ENCODE measurements around the gene ZNF226. TPM values are rescaled to one million over a fixed set of nuclear protein-coding genes. Genes with fewer than 3 reads are reported as not detected.
A peak's percentile ranks its signal among the peaks of the same experiment; 100 is the strongest.

The ZNF226 gene
- 28.8 and 48.3 TPM in 2 replicates for polyA plus RNA-seq (2012; rRNA removed)
- polyA plus RNA-seq (2012; cell fraction: cytosol; rRNA removed), result 40.5 and 54.1 TPM in 2 replicates
- polyA plus RNA-seq (2012; cell fraction: nucleus; rRNA removed), result 34.0 and 56.5 TPM in 2 replicates

- no peaks in the 10 kb centered on the region for H3K9me2 ChIP-seq
- peaks cover 12% of the 10 kb centered on the region for H3F3A ChIP-seq (replicated peaks; ENCODE audit: insufficient read depth)
- WGBS (ENCODE audit: low lambda C conversion rate), result under 1% methylated on average over 29 of the region's 32 CpGs
- H3K27ac ChIP-seq (ENCODE audit: low read depth in 2 of 2, low read length in 1 of 2), result peak within 1 kb of the TSS; percentile 85 to 88
- H4K20me1 ChIP-seq (ENCODE audit: insufficient read depth), result no peaks in the 10 kb centered on the region
- DNase-seq, result peak; percentile 78
- H3K9me3 ChIP-seq, result no peaks in the 10 kb centered on the region; the same call in 1 of the 2 replicates
- peak within 1 kb of the TSS; percentile 91 for H3K4me2 ChIP-seq
- peaks cover 47% of the 10 kb centered on the region for H3K79me2 ChIP-seq (ENCODE audit: insufficient read depth)
- peaks cover 0 to 7% of the 10 kb centered on the region in 2 experiments; a peak in 2 of 4 replicates for H3K4me1 ChIP-seq (ENCODE audit: control insufficient read depth in 1 of 2, insufficient read depth in 2 of 2, low read depth in 1 of 2, low read length in 1 of 2)
- POLR2A ChIA-PET, result interaction anchor here (0.8 to 2.0 kb wide), 8 partner anchors 10 to 139 kb away, joined by 3 to 15 read pairs (median 4); partner anchors contain the start of genes ZNF223, ZNF225 and ZNF227
- CTCF ChIA-PET, result interaction anchor here (0.8 to 1.0 kb wide), 2 partner anchors 52 to 85 kb away, joined by 3 read pairs; no protein-coding TSS in a partner anchor
- H3K27me3 ChIP-seq (ENCODE audit: insufficient read depth), result no peaks in the 10 kb centered on the region
- peak within 1 kb of the TSS; percentile 73 to 98 for H3K4me3 ChIP-seq (ENCODE audit: low read depth in 2 of 2, low read length in 1 of 2)
- peak within 1 kb of the TSS; percentile 96 for H2AFZ ChIP-seq (ENCODE audit: low read depth)
- H3K9ac ChIP-seq, result peak within 1 kb of the TSS; percentile 89
- H3K36me3 ChIP-seq (replicated peaks in 1 of 2; ENCODE audit: control insufficient read depth in 1 of 2, insufficient read depth in 2 of 2, low read length in 1 of 2), result peaks cover 30 to 35% of the 10 kb centered on the region in 2 experiments
- peak; percentile 94 for TF ChIP-seq YY1 (IDR thresholded peaks at IDR 0.05; ENCODE audit: low read depth)
- peak; percentile 29; the same call in 1 of the 2 replicates for TF ChIP-seq TCF12 (IDR thresholded peaks at IDR 0.05)
- TF ChIP-seq RXRA (IDR thresholded peaks at IDR 0.05; ENCODE audit: borderline replicate concordance, low read depth), result no peak
- no peak for TF ChIP-seq MEF2A (IDR thresholded peaks at IDR 0.05; ENCODE audit: borderline replicate concordance, low read depth)
- TF ChIP-seq RFX5 (IDR thresholded peaks at IDR 0.05; ENCODE audit: low read length), result no peak; the same call in 1 of the 2 replicates
- peak; percentile 89 for TF ChIP-seq POLR2AphosphoS5 (IDR thresholded peaks at IDR 0.05; ENCODE audit: low read depth, low read length)
- no peak for TF ChIP-seq FOXM1 (IDR thresholded peaks at IDR 0.05; ENCODE audit: low read depth)
- TF ChIP-seq GABPA (IDR thresholded peaks at IDR 0.05; ENCODE audit: low read depth), result peak; percentile 96
- TF ChIP-seq EP300 (IDR thresholded peaks at IDR 0.05; ENCODE audit: borderline replicate concordance in 1 of 2, low read depth in 1 of 2, low read length in 1 of 2), result no peak; a peak in 1 of 4 replicates
- 0 out of 2 replicates have a peak, but pooled peaks have one; percentile 20 for TF ChIP-seq REST (IDR thresholded peaks at IDR 0.05; ENCODE audit: low read depth, low read length)
- TF ChIP-seq RAD21 (IDR thresholded peaks at IDR 0.05; ENCODE audit: low read length), result no peak; the same call in 1 of the 2 replicates
- peak; percentile 96 for TF ChIP-seq CHD2 (IDR thresholded peaks at IDR 0.05; ENCODE audit: low read length, partially characterized antibody)
- peak; percentile 85; the same call in 1 of the 2 replicates for TF ChIP-seq SIN3A (IDR thresholded peaks at IDR 0.05; ENCODE audit: borderline replicate concordance, low read depth, low read length)
- TF ChIP-seq FOSL2 (IDR thresholded peaks at IDR 0.05; ENCODE audit: borderline replicate concordance, low read depth), result no peak
- peak; percentile 60; the same call in 1 of the 2 replicates for TF ChIP-seq MAX (IDR thresholded peaks at IDR 0.05; ENCODE audit: low read depth)
- TF ChIP-seq EZH2phosphoT487 (IDR thresholded peaks at IDR 0.05; ENCODE audit: borderline replicate concordance, low read depth), result no peak
- TF ChIP-seq ZBTB33 (IDR thresholded peaks at IDR 0.05; ENCODE audit: borderline replicate concordance, low read depth), result peak; percentile 51; the same call in 1 of the 2 replicates
- TF ChIP-seq SMC3 (IDR thresholded peaks at IDR 0.05; ENCODE audit: low read depth, low read length), result no peak
- TF ChIP-seq TEAD4 (IDR thresholded peaks at IDR 0.05; ENCODE audit: borderline replicate concordance, insufficient read depth), result no peak
- TF ChIP-seq USF1 (IDR thresholded peaks at IDR 0.05; ENCODE audit: borderline replicate concordance, low read depth), result no peak
- no peak for TF ChIP-seq CTCF (IDR thresholded peaks at IDR 0.05)
- no peak for TF ChIP-seq JUND (IDR thresholded peaks at IDR 0.05)
Measured at GRCh38 chr19:44164673-44165512, at the start of gene ZNF226. TSS of gene ZNF226 (plus strand) at chr19:44165100. CDS start at chr19:44170081, 4,981 bp downstream.
